Adrenal gland (tissue), 5 donors: ENCODE data around the gene TP73.

ENCODE experiments used
- CTCF ChIP-seq, 6 experiments: fragments of 450-650 bp in 4 of 6; fragments of 200-600 bp in 2 of 6; sonication (generic) in 1 of 6; IDR thresholded peaks; 1 replicate in 5 of 6; 2 replicates in 1 of 6; pipeline versions ENCODE4 v1.5.1 to v1.8.0; 2016 to 2021; ENCODE audit warnings: antibody characterized with exemption in 6 of 6, mild to moderate bottlenecking in 2 of 6, moderate library complexity in 1 of 6
- POLR2A ChIP-seq, 2 donors: fragments of 450-650 bp; IDR thresholded peaks; one replicate each; pipeline ENCODE4 v1.6.1; 2017; ENCODE audit warnings: antibody characterized with exemption in 2 of 2, mild to moderate bottlenecking in 2 of 2, moderate library complexity in 1 of 2
- donor health status: DM: no; HTN: no; CAD: no.

- TF ChIP-seq CTCF (IDR thresholded peaks at IDR 0.05), result no peak
- no peak for TF ChIP-seq POLR2A (IDR thresholded peaks at IDR 0.05)
These were observed 119.1 kb downstream of the TP73 start for GRCh38 chr1:3771108-3772026.
